IMR-90 (cell line): Measurements from ENCODE around the gene PLA2G4E. TPM values are rescaled to one million over a fixed set of nuclear protein-coding genes. Genes with fewer than 3 reads are reported as not detected.

Experiments used
- ATAC-seq: fragments of 200-7000 bp; cut with Tn5 transposase; 2 replicates; pipeline ENCODE4 v1.9.1; 2020; ENCODE audit warnings: low read depth, mild to moderate bottlenecking, moderate library complexity
- BruUV-seq: library from RNA; stranded (reverse); fragments of 400-500 nt; replicated peaks from 2 replicates; lab custom pipeline; 2021; lab: Mats Ljungman, UMichigan
- CTCF ChIA-PET: fragments of 300-600 bp; formaldehyde crosslinking; extraction: SDS; loops from one replicate; lab custom pipeline; 2021; ENCODE audit warnings: antibody characterized with exemption; lab: Yijun Ruan, JAX
- POLR2A ChIA-PET: fragments of 300-600 bp; sonication (Branson Sonifier 250); formaldehyde crosslinking; loops from one replicate; lab custom pipeline; 2022; ENCODE audit warnings: antibody characterized with exemption; ENCODE audit not compliant: unreplicated experiment; lab: Charles Lee
- DNase-seq: peaks from one replicate; pipeline ENCODE4 v3.0.0; 2013
- H2AFZ ChIP-seq: replicated peaks from 2 replicates; pipeline ENCODE3; 2013; ENCODE audit warnings: low read length, mild to moderate bottlenecking; ENCODE audit not compliant: poor library complexity
- H2AK5ac ChIP-seq: 2 replicates; pipeline ENCODE4 v1.6.1; 2013; ENCODE audit warnings: low read depth, low read length, inconsistent platforms
- H2AK9ac ChIP-seq: replicated peaks from 2 replicates; pipeline ENCODE3; 2013; ENCODE audit warnings: mild to moderate bottlenecking, low read depth, low read length, moderate library complexity; ENCODE audit not compliant: poor library complexity
- H2BK120ac ChIP-seq: 2 replicates; pipeline ENCODE4 v1.6.1; 2013; ENCODE audit warnings: low read depth, low read length, inconsistent platforms
- H2BK15ac ChIP-seq: 3 replicates; pipeline ENCODE4 v1.6.1; 2013; ENCODE audit warnings: low read depth, low read length, inconsistent platforms
- H2BK20ac ChIP-seq: 2 replicates; pipeline ENCODE4 v1.6.1; 2013; ENCODE audit warnings: low read depth, mild to moderate bottlenecking, inconsistent platforms, low read length, moderate library complexity
- H2BK5ac ChIP-seq: 2 replicates; pipeline ENCODE4 v1.6.1; 2013; ENCODE audit warnings: mild to moderate bottlenecking, low read depth, low read length, inconsistent platforms; ENCODE audit not compliant: poor library complexity, severe bottlenecking
- H3K14ac ChIP-seq: replicated peaks from 2 replicates; pipeline ENCODE4 v1.6.1; 2013; ENCODE audit warnings: low read depth, low read length, inconsistent platforms
- H3K18ac ChIP-seq: 2 replicates; pipeline ENCODE4 v1.6.1; 2013; ENCODE audit warnings: low read depth, low read length, control low read depth
- H3K23ac ChIP-seq: 2 replicates; pipeline ENCODE4 v1.6.1; 2013; ENCODE audit warnings: low read depth, low read length, inconsistent platforms
- H3K27ac ChIP-seq: 2 replicates; pipeline ENCODE4 v1.5.1; 2013; ENCODE audit warnings: mild to moderate bottlenecking, control low read depth, low read length; ENCODE audit not compliant: insufficient read depth
- H3K27me3 ChIP-seq: 2 replicates; pipeline ENCODE4 v1.6.1; 2013; ENCODE audit warnings: low read length; ENCODE audit not compliant: control insufficient read depth, insufficient read depth
- H3K36me3 ChIP-seq: 2 replicates; pipeline ENCODE4 v1.6.1; 2013; ENCODE audit warnings: low read length, mixed read lengths; ENCODE audit not compliant: control insufficient read depth, insufficient read depth
- H3K4ac ChIP-seq: 2 replicates; pipeline ENCODE4 v1.6.1; 2013; ENCODE audit warnings: low read depth, low read length, inconsistent platforms
- H3K4me1 ChIP-seq: 2 replicates; pipeline ENCODE4 v1.6.1; 2013; ENCODE audit warnings: low read length, mixed read lengths; ENCODE audit not compliant: control insufficient read depth, insufficient read depth
- H3K4me2 ChIP-seq: 2 replicates; pipeline ENCODE4 v1.6.1; 2013; ENCODE audit warnings: low read depth, mild to moderate bottlenecking, control low read depth, low read length, moderate library complexity
- H3K4me3 ChIP-seq: 2 replicates; pipeline ENCODE4 v1.5.1; 2013; ENCODE audit warnings: low read depth, mild to moderate bottlenecking, control low read depth, low read length, moderate library complexity; ENCODE audit not compliant: insufficient read depth
- H3K56ac ChIP-seq: 2 replicates; pipeline ENCODE4 v1.6.1; 2013; ENCODE audit warnings: low read length, inconsistent platforms; ENCODE audit not compliant: insufficient read depth; ENCODE audit errors: extremely low read depth
- H3K79me1 ChIP-seq, 2 experiments: 2 replicates each; pipeline ENCODE4 v1.6.1; 2013; ENCODE audit warnings: low read length in 2 of 2, inconsistent platforms in 1 of 2, low read depth in 1 of 2
- H3K9ac ChIP-seq: 2 replicates; pipeline ENCODE4 v1.6.1; 2013; ENCODE audit warnings: low read depth, low read length, control low read depth
- H3K9me1 ChIP-seq: 2 replicates; pipeline ENCODE4 v1.6.1; 2013; ENCODE audit warnings: low read length, inconsistent platforms; ENCODE audit not compliant: insufficient read depth
- H3K9me3 ChIP-seq: 2 replicates; pipeline ENCODE4 v1.6.1; 2013; ENCODE audit warnings: low read length; ENCODE audit not compliant: control insufficient read depth, insufficient read depth
- H4K20me1 ChIP-seq: 2 replicates; pipeline ENCODE4 v1.6.1; 2013; ENCODE audit warnings: low read length, inconsistent platforms; ENCODE audit not compliant: insufficient read depth
- H4K5ac ChIP-seq: 2 replicates; pipeline ENCODE4 v1.6.1; 2013; ENCODE audit warnings: mild to moderate bottlenecking, low read depth, low read length, control low read depth
- H4K8ac ChIP-seq, 2 experiments: 2 replicates each; pipeline ENCODE4 v1.6.1; 2013; ENCODE audit warnings: low read depth in 2 of 2, low read length in 2 of 2, control low read depth in 1 of 2, inconsistent platforms in 1 of 2
- H4K91ac ChIP-seq: 2 replicates; pipeline ENCODE4 v1.6.1; 2013; ENCODE audit warnings: low read depth, low read length, inconsistent platforms; ENCODE audit not compliant: insufficient read depth
- ELK1 ChIP-seq: fragments of 150-350 bp; IDR thresholded peaks from 2 replicates; pipeline ENCODE4 v1.6.1; 2016; ENCODE audit warnings: low read depth, mild to moderate bottlenecking, low read length, moderate library complexity, borderline replicate concordance
- RAD21 ChIP-seq: IDR thresholded peaks from 2 replicates; pipeline ENCODE4 v1.6.1; 2012; ENCODE audit warnings: low read length, improper control_type of control experiment
- WGBS, 2 experiments: methylation state at CpG; one replicate each; pipeline versions ENCODE4 v1.1.5 to v1.1.7; 2013; ENCODE audit warnings: missing lambda C conversion rate in 2 of 2; ENCODE audit not compliant: insufficient read length in 1 of 2; ENCODE audit errors: extremely low coverage in 2 of 2; 5-methylcytosine and 5-hydroxymethylcytosine counted together
- dilution Hi-C: fragments of 300-500 bp; cut with HindIII; formaldehyde crosslinking; loops from one replicate; pipeline ENCODE4 v1.14.3; 2018; ENCODE audit warnings: low sequenced_read_pairs; ENCODE audit not compliant: unreplicated experiment
- in situ Hi-C: fragments of 300-500 bp; cut with MboI; formaldehyde crosslinking; loops from 3 replicates; pipeline ENCODE4 v1.14.3; 2019; ENCODE audit warnings: low sequenced_read_pairs, inconsistent platforms, mixed read lengths
- intact Hi-C: fragments of 100-400 bp; cut with micrococcal nuclease; formaldehyde crosslinking; loops from 2 replicates; pipeline ENCODE4 v1.10.0; 2022
- polyA plus RNA-seq, 3 experiments: library from polyadenylated mRNA; depleted of rRNA; stranded (reverse); fragments of >200 nt; gene quantifications; 2 replicates each; pipeline ENCODE4 v1.2.3, GENCODE V29; 2012; ENCODE audit warnings: low replicate concordance in 1 of 3
- total RNA-seq: library from RNA; depleted of rRNA; stranded (reverse); fragments of >200 nt; gene quantifications from 2 replicates; pipeline ENCODE4 v1.2.3, GENCODE V29; 2012

The PLA2G4E gene
- total and polyA plus RNA-seq, 2 of the 4 experiments (the other 2 are of a cell fraction) = not detected

- in situ Hi-C loops (no loop called here), intact Hi-C loops (no loop called here), dilution Hi-C loops (no loop called here)
- no peak overlapping the region for H4K91ac ChIP-seq
- no peak overlapping the region for H3K27ac ChIP-seq
- H3K36me3 ChIP-seq = no peaks in the 10 kb centered on the region
- no peak overlapping the region for H4K5ac ChIP-seq
- no TSS peak for BruUV-seq
- 80% methylated on average over 3 of the region's 4 CpGs; no CpG with 5 or more reads in 1 of the 2 experiments for WGBS, 2 experiments
- H2AFZ ChIP-seq = no peak overlapping the region
- no peak overlapping the region for H3K4me2 ChIP-seq
- ATAC-seq = no peak
- H3K4me3 ChIP-seq = no peak overlapping the region
- no peak for DNase-seq
- TF ChIP-seq RAD21 (no peak), ELK1 (no peak)
- H2BK20ac ChIP-seq = no peak overlapping the region
- no peaks in the 10 kb centered on the region for H3K79me1 ChIP-seq
- H3K23ac ChIP-seq = no peak overlapping the region
- H2BK15ac ChIP-seq = no peak overlapping the region
- H3K56ac ChIP-seq = no peak overlapping the region
- 0 out of 2 replicates have a peak, but pooled peaks cover 2% of the 10 kb centered on the region for H3K4me1 ChIP-seq
- peaks cover 52% of the 10 kb centered on the region for H3K27me3 ChIP-seq
- CTCF ChIA-PET = no interaction called here
- POLR2A ChIA-PET = no interaction called here
- H2BK5ac ChIP-seq = no peak overlapping the region
- no peak overlapping the region for H2AK9ac ChIP-seq
- H4K8ac ChIP-seq = no peak overlapping the region
- no peak overlapping the region for H3K9ac ChIP-seq
- no peak overlapping the region for H2AK5ac ChIP-seq
- no peaks in the 10 kb centered on the region for H3K9me3 ChIP-seq
- H3K18ac ChIP-seq = no peak overlapping the region
- H3K4ac ChIP-seq = no peak overlapping the region
- H3K9me1 ChIP-seq = no peaks in the 10 kb centered on the region; the same call in 1 of the 2 replicates
- no peak overlapping the region for H2BK120ac ChIP-seq
- H4K20me1 ChIP-seq = peaks cover 5% of the 10 kb centered on the region; the same call in 1 of the 2 replicates
- no peak overlapping the region for H3K14ac ChIP-seq
These were observed 39.6 kb upstream of the PLA2G4E start for GRCh38 chr15:42060477-42060763.
